ENCODE measurements around the gene DUSP16. TPM values are rescaled to one million over a fixed set of nuclear protein-coding genes. Genes with fewer than 3 reads are reported as not detected.

Gene DUSP16
- total and polyA plus RNA-seq, 2 of the 8 experiments (the other 6 are each of a cell fraction or from before 2014, with no cell fraction given), result 31.6 to 55.9 TPM

- H3K79me2 ChIP-seq (ENCODE audit: control insufficient read depth in 1 of 2, insufficient read depth in 2 of 2, low read length in 2 of 2), result peaks cover 0 to 6% of the 10 kb centered on the region in 2 experiments; a peak in 2 of 4 replicates
- H2AK5ac ChIP-seq (ENCODE audit: low read depth, low read length), result no peak overlapping the region
- no peak overlapping the region for H3K27ac ChIP-seq (ENCODE audit: low read depth, low read length)
- 91% methylated on average over 6 of the region's 6 CpGs; no CpG with 5 or more reads in 1 of the 2 experiments for WGBS, 2 experiments (ENCODE audit: extremely low coverage in 1 of 2, insufficient coverage in 1 of 2, insufficient read length in 1 of 2, insufficient replicate concordance in 2 of 2, low coverage in 1 of 2, low lambda C conversion rate in 2 of 2, missing lambda C conversion rate in 1 of 2)
- no peak overlapping the region for H4K91ac ChIP-seq (replicated peaks; ENCODE audit: insufficient read length, low read length)
- H2BK5ac ChIP-seq (ENCODE audit: low read depth, low read length), result no peak overlapping the region
- H3K56ac ChIP-seq (replicated peaks; ENCODE audit: insufficient read length, low read depth, low read length), result no peak overlapping the region
- H3K4ac ChIP-seq (replicated peaks; ENCODE audit: insufficient read length, low read depth, low read length), result no peak overlapping the region
- no peak overlapping the region for H3K18ac ChIP-seq (ENCODE audit: extremely low read depth, low read length)
- H3K14ac ChIP-seq (ENCODE audit: insufficient read length), result no peak overlapping the region
- no peak overlapping the region for H3K9ac ChIP-seq (replicated peaks in 1 of 4; ENCODE audit: extremely low read depth in 1 of 4, low read depth in 3 of 4, low read length in 3 of 4)
- peaks cover 3 to 21% (median 9%) of the 10 kb centered on the region in 4 experiments; a peak in 5 of 8 replicates for H3K36me3 ChIP-seq (ENCODE audit: control insufficient read depth in 2 of 4, insufficient read depth in 4 of 4, low read length in 3 of 4)
- TF ChIP-seq RXRA (IDR thresholded peaks at IDR 0.05; ENCODE audit: insufficient read depth, low read depth, low read length), result no peak
- no peak for TF ChIP-seq RBBP5 (IDR thresholded peaks at IDR 0.05; ENCODE audit: borderline replicate concordance, low read depth, low read length)
- TF ChIP-seq YY1 (IDR thresholded peaks at IDR 0.05; ENCODE audit: low read depth, low read length), result no peak
- TF ChIP-seq ASH2L (IDR thresholded peaks at IDR 0.05; ENCODE audit: low read length), result no peak
- no peak for TF ChIP-seq PHF8 (conservative IDR thresholded peaks at IDR 0.05; ENCODE audit: low read depth, low read length)
- TF ChIP-seq USF2 (IDR thresholded peaks at IDR 0.05; ENCODE audit: low read length), result no peak
- no peak for TF ChIP-seq FOSL1 (IDR thresholded peaks at IDR 0.05; ENCODE audit: insufficient read depth, low read depth, low read length)
- no peak for TF ChIP-seq POLR2A (IDR thresholded peaks at IDR 0.05; ENCODE audit: control extremely low read depth in 1 of 2, low read depth in 2 of 2, low read length in 2 of 2)
- no peak for TF ChIP-seq BACH1 (IDR thresholded peaks at IDR 0.05; ENCODE audit: low read length)
- TF ChIP-seq TAF7 (optimal IDR thresholded peaks at IDR 0.05; ENCODE audit: borderline replicate concordance, low read depth, low read length), result no peak
- no peak for TF ChIP-seq CHD1 (IDR thresholded peaks at IDR 0.05; ENCODE audit: low read depth, low read length)
- no peak for TF ChIP-seq EZH2 (IDR thresholded peaks at IDR 0.05; ENCODE audit: low read depth, low read length, severe bottlenecking)
- CTCF ChIA-PET (ENCODE audit: partially characterized antibody), result interaction anchor here (1.1 to 1.4 kb wide), 2 partner anchors 12 to 17 kb away, joined by 3 read pairs; no protein-coding TSS in a partner anchor
- no peaks in the 10 kb centered on the region for H3K4me1 ChIP-seq (replicated peaks in 1 of 4; ENCODE audit: control insufficient read depth in 3 of 4, insufficient read depth in 4 of 4, low read length in 3 of 4)
- POLR2A ChIA-PET (ENCODE audit: partially characterized antibody), result interaction anchor here (1.7 kb wide), 1 partner anchor 9 kb away, joined by 7 read pairs; no protein-coding TSS in a partner anchor
- no peak overlapping the region for H2BK20ac ChIP-seq (ENCODE audit: low read length)
- no peak overlapping the region for H3K23ac ChIP-seq (ENCODE audit: insufficient read length)
- no peaks in the 10 kb centered on the region; the same call in 1 of the 2 replicates for H3K23me2 ChIP-seq (ENCODE audit: low read depth, low read length)
- no peak overlapping the region for H2BK15ac ChIP-seq (ENCODE audit: low read length)
- no peak overlapping the region for H4K8ac ChIP-seq (ENCODE audit: extremely low read depth, insufficient read depth, low read length)
- no peak overlapping the region for H2AFZ ChIP-seq (ENCODE audit: low read length)
- H3K27me3 ChIP-seq (replicated peaks in 1 of 4; ENCODE audit: control insufficient read depth in 3 of 4, extremely low read depth in 1 of 4, insufficient read depth in 3 of 4, low read length in 3 of 4), result no peaks in the 10 kb centered on the region
- FAIRE-seq (no peak), DNase-seq (ENCODE audit: low read depth in 1 of 2, low spot score in 2 of 2) (no peak)
- H4K20me1 ChIP-seq (replicated peaks in 1 of 2; ENCODE audit: control insufficient read depth in 1 of 2, insufficient read depth in 2 of 2, low read length in 2 of 2), result peaks cover 0 to 1% of the 10 kb centered on the region in 2 experiments
- no peak overlapping the region for H2BK120ac ChIP-seq (replicated peaks; ENCODE audit: low read depth, low read length)
- no peak overlapping the region for H3K4me2 ChIP-seq (ENCODE audit: insufficient read depth in 1 of 2, low read depth in 2 of 2, low read length in 2 of 2)
- no peak overlapping the region for H2BK12ac ChIP-seq (ENCODE audit: low read depth, low read length)
- no peak overlapping the region for H3K4me3 ChIP-seq (ENCODE audit: extremely low read depth in 1 of 4, insufficient read depth in 2 of 4, low read depth in 3 of 4, low read length in 4 of 4)
- no peaks in the 10 kb centered on the region for H3K9me3 ChIP-seq (ENCODE audit: insufficient read depth in 2 of 2, low read depth in 1 of 2, low read length in 1 of 2)
- H4K5ac ChIP-seq (ENCODE audit: insufficient read length, low read depth, low read length), result no peak overlapping the region
- H3K79me1 ChIP-seq (ENCODE audit: low read depth, low read length), result peaks cover under 1% of the 10 kb centered on the region; the same call in 1 of the 2 replicates
Measured at GRCh38 chr12:12487490-12487889, 75.2 kb downstream of the DUSP16 start.
